Measurements from ENCODE around the gene PODXL2. TPM values are rescaled to one million over a fixed set of nuclear protein-coding genes. Genes with fewer than 3 reads are reported as not detected.

The PODXL2 gene
- total RNA-seq, 1 experiment from 2014 or later: 33.6 TPM

DNA sequence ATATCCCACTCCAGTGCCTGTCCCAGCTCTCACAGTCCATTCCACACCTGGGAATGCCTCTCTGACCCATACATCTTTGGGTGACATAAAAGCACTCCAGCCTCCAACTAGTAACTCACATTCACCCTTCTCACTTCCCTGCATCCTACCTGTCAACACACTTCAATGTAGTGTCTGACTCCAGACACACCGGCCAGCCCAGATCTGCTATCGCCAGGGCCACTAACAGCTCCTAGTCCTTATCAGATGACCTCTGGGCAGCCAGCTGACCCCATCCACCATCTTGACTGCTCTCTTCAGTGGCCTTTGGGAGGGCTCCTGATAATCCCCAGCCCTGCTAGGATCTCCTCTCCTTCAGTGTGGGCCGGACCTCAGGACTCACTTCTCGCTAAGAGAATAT lies 33.7 kb upstream of the PODXL2 start:
- Mint-ChIP-seq H3K27me3 (ENCODE audit: low read depth) (peaks cover 3% of the 10 kb centered on the region; the same call in 1 of the 2 replicates), H3K9me3 (no peaks in the 10 kb centered on the region), H3K4me3 (no peak overlapping the region), H3K4me1 (peaks cover 27% of the 10 kb centered on the region), H3K36me3 (peaks cover 11% of the 10 kb centered on the region), H3K27ac (no peak overlapping the region)
- no peak for ATAC-seq
- DNase-seq (ENCODE audit: low spot score): no peak
- CTCF ChIA-PET: interaction anchor here (6.6 kb wide), 1 partner anchor 20 kb away, joined by 77 read pairs; no protein-coding TSS in a partner anchor
- POLR2A ChIA-PET: no interaction called here
- TF ChIP-seq, protein P1, sequence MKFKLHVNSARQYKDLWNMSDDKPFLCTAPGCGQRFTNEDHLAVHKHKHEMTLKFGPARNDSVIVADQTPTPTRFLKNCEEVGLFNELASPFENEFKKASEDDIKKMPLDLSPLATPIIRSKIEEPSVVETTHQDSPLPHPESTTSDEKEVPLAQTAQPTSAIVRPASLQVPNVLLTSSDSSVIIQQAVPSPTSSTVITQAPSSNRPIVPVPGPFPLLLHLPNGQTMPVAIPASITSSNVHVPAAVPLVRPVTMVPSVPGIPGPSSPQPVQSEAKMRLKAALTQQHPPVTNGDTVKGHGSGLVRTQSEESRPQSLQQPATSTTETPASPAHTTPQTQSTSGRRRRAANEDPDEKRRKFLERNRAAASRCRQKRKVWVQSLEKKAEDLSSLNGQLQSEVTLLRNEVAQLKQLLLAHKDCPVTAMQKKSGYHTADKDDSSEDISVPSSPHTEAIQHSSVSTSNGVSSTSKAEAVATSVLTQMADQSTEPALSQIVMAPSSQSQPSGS (CRISPR knock-in tag; IDR thresholded peaks at IDR 0.05; ENCODE audit: borderline replicate concordance, low read depth): no peak
- TF ChIP-seq ELF4 (CRISPR knock-in tag; IDR thresholded peaks at IDR 0.05; ENCODE audit: low read depth): no peak
- TF ChIP-seq ZNF263 (CRISPR knock-in tag; IDR thresholded peaks at IDR 0.05; ENCODE audit: low read depth): no peak
- TF ChIP-seq, protein P2, sequence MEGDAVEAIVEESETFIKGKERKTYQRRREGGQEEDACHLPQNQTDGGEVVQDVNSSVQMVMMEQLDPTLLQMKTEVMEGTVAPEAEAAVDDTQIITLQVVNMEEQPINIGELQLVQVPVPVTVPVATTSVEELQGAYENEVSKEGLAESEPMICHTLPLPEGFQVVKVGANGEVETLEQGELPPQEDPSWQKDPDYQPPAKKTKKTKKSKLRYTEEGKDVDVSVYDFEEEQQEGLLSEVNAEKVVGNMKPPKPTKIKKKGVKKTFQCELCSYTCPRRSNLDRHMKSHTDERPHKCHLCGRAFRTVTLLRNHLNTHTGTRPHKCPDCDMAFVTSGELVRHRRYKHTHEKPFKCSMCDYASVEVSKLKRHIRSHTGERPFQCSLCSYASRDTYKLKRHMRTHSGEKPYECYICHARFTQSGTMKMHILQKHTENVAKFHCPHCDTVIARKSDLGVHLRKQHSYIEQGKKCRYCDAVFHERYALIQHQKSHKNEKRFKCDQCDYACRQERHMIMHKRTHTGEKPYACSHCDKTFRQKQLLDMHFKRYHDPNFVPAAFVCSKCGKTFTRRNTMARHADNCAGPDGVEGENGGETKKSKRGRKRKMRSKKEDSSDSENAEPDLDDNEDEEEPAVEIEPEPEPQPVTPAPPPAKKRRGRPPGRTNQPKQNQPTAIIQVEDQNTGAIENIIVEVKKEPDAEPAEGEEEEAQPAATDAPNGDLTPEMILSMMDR (IDR thresholded peaks at IDR 0.05): no peak

DNA sequence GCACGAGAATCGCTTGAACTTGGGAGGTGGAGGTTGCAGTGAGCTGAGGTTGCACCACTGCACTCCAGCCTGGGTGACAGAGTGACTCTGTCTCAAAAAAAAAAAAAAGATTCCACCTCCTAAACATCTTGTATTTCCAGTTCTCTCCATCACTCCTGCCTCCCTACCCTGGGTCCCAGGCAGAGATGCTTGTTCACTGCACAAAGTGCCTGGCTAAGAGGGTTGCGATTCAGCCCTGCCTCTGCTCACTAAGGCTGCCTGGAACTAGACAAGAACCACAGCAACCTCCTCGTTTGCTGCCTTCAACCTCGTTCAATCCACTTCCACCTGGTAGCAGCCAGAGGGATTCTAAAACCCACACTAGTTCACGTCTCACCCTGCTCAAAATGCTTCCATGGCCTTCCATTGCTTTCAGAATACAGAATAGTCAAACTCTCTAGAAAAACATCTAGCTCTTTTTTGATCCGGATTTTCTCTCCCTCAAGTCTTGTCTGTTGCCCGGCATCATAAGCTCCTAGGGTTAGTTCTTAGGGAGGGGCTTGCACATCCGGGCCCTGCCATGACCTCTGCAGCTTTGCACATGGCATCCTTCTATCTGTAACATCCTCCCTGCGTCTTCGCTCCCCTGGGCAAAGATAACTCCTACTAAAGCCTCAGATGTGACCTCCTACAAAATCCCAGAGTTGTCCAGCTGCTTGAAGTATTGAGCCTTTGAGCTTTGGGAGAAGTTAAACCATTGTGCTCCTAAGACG lies 31.8 kb upstream of the PODXL2 start:
- H3K4me1 Mint-ChIP-seq: peaks cover 30% of the 10 kb centered on the region
- POLR2A ChIA-PET: interaction anchor here (0.6 to 1.5 kb wide), 4 partner anchors 8 to 488 kb away, joined by 3 to 4 read pairs (median 3); no protein-coding TSS in a partner anchor
- peaks cover 29% of the 10 kb centered on the region for H3K36me3 Mint-ChIP-seq
- CTCF ChIA-PET: interaction anchor here (0.6 to 6.6 kb wide), 4 partner anchors 8 to 86 kb away, joined by 3 to 77 read pairs (median 6); no protein-coding TSS in a partner anchor
- ATAC-seq: no peak
- peak overlapping the region; percentile 86 for H3K4me3 Mint-ChIP-seq
- no peaks in the 10 kb centered on the region for H3K9me3 Mint-ChIP-seq
- TF ChIP-seq, protein P1 (CRISPR knock-in tag; IDR thresholded peaks at IDR 0.05; ENCODE audit: borderline replicate concordance, low read depth): no peak
- TF ChIP-seq ZNF423 (CRISPR knock-in tag; IDR thresholded peaks at IDR 0.05) (no peak), NR2C2 (CRISPR knock-in tag; IDR thresholded peaks at IDR 0.05) (no peak), ZNF317 (CRISPR knock-in tag; IDR thresholded peaks at IDR 0.05; ENCODE audit: borderline replicate concordance, low read depth) (no peak)
- TF ChIP-seq, protein P3, sequence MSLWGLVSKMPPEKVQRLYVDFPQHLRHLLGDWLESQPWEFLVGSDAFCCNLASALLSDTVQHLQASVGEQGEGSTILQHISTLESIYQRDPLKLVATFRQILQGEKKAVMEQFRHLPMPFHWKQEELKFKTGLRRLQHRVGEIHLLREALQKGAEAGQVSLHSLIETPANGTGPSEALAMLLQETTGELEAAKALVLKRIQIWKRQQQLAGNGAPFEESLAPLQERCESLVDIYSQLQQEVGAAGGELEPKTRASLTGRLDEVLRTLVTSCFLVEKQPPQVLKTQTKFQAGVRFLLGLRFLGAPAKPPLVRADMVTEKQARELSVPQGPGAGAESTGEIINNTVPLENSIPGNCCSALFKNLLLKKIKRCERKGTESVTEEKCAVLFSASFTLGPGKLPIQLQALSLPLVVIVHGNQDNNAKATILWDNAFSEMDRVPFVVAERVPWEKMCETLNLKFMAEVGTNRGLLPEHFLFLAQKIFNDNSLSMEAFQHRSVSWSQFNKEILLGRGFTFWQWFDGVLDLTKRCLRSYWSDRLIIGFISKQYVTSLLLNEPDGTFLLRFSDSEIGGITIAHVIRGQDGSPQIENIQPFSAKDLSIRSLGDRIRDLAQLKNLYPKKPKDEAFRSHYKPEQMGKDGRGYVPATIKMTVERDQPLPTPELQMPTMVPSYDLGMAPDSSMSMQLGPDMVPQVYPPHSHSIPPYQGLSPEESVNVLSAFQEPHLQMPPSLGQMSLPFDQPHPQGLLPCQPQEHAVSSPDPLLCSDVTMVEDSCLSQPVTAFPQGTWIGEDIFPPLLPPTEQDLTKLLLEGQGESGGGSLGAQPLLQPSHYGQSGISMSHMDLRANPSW (CRISPR knock-in tag; conservative IDR thresholded peaks at IDR 0.05; ENCODE audit: low read depth): no peak
- TF ChIP-seq, protein P4, sequence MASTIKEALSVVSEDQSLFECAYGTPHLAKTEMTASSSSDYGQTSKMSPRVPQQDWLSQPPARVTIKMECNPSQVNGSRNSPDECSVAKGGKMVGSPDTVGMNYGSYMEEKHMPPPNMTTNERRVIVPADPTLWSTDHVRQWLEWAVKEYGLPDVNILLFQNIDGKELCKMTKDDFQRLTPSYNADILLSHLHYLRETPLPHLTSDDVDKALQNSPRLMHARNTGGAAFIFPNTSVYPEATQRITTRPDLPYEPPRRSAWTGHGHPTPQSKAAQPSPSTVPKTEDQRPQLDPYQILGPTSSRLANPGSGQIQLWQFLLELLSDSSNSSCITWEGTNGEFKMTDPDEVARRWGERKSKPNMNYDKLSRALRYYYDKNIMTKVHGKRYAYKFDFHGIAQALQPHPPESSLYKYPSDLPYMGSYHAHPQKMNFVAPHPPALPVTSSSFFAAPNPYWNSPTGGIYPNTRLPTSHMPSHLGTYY (CRISPR knock-in tag; IDR thresholded peaks at IDR 0.05): no peak
- H3K27ac Mint-ChIP-seq: no peak overlapping the region
- peaks cover 3% of the 10 kb centered on the region; the same call in 1 of the 2 replicates for H3K27me3 Mint-ChIP-seq (ENCODE audit: low read depth)
- DNase-seq (ENCODE audit: low spot score): no peak
